ENCODE results near the gene PRIMA1. TPM values are rescaled to one million over a fixed set of nuclear protein-coding genes. Genes with fewer than 3 reads are reported as not detected.

Gene PRIMA1
- total and polyA plus RNA-seq, 9 of the 15 experiments (the other 6 are each of a cell fraction or from before 2014, with no cell fraction given) = not detected

GRCh38 chr14:93733631-93734030, 54.7 kb downstream of the PRIMA1 start:
- WGBS (ENCODE audit: insufficient coverage, low coverage, missing lambda C conversion rate) = 0% methylated on average over 4 of the region's 6 CpGs
- no TSS peak for BruUV-seq (replicated peaks)
- Histone ChIP-seq H3K27ac (ENCODE audit: extremely low read depth, low read depth, low read length) (no peak overlapping the region), H3K4me2 (ENCODE audit: insufficient read depth, low read length) (no peak overlapping the region), H3K9me1 (ENCODE audit: control insufficient read depth, insufficient read depth, low read length) (no peaks in the 10 kb centered on the region), H3K4me3 (no peak overlapping the region), H3K36me3 (ENCODE audit: control insufficient read depth, insufficient read depth, low read length) (no peaks in the 10 kb centered on the region), H4K20me1 (replicated peaks; ENCODE audit: control insufficient read depth, insufficient read depth, low read length) (no peaks in the 10 kb centered on the region), H3K4me1 (replicated peaks in 1 of 2; ENCODE audit: control insufficient read depth in 2 of 2, insufficient read depth in 2 of 2, low read length in 2 of 2) (no peaks in the 10 kb centered on the region; a peak in 2 of 5 replicates), H3K9ac (ENCODE audit: insufficient read depth in 1 of 2, low read depth in 2 of 2, low read length in 2 of 2) (no peak overlapping the region), H3K79me2 (ENCODE audit: control insufficient read depth, insufficient read depth, low read length) (no peaks in the 10 kb centered on the region), H3K9me3 (replicated peaks; ENCODE audit: control insufficient read depth, insufficient read depth, low read depth, low read length) (no peaks in the 10 kb centered on the region), H3K27me3 (ENCODE audit: control insufficient read depth in 2 of 2, insufficient read depth in 2 of 2, low read length in 2 of 2) (peaks cover 0 to 5% of the 10 kb centered on the region in 2 experiments; a peak in 1 of 5 replicates), H2AFZ (ENCODE audit: low read depth, low read length) (no peak overlapping the region)
- peak in 2 of 4 experiments; percentile 10 to 15 for DNase-seq (ENCODE audit: extremely low read depth in 1 of 4, low spot score in 3 of 4)
- intact Hi-C loops (cut with micrococcal nuclease) (no loop called here), in situ Hi-C loops (cut with MboI) (no loop called here)
- no peak for TF ChIP-seq MECOM (CRISPR knock-in tag; IDR thresholded peaks at IDR 0.05)
- peak; percentile 42; the same call in 1 of the 2 replicates for TF ChIP-seq ZNF263 (CRISPR knock-in tag; IDR thresholded peaks at IDR 0.05; ENCODE audit: borderline replicate concordance)
- TF ChIP-seq DDX20 (tag; IDR thresholded peaks at IDR 0.05; ENCODE audit: low read depth) = no peak
- no peak for TF ChIP-seq TSHZ1 (CRISPR knock-in tag; IDR thresholded peaks at IDR 0.05)
- POLR2A ChIA-PET = no interaction called here
- CTCF ChIA-PET (ENCODE audit: low intra/inter-chr PET ratio) = no interaction called here
- no peak for ATAC-seq
- FAIRE-seq = no peak
